GM12878 (cell line): Measurements from ENCODE around the gene GPR62. TPM values are rescaled to one million over a fixed set of nuclear protein-coding genes. Genes with fewer than 3 reads are reported as not detected.
A peak's percentile ranks its signal among the peaks of the same experiment; 100 is the strongest.

Source experiments
- ATAC-seq: fragments of 200-7000 bp; cut with Tn5 transposase; 3 replicates; pipeline ENCODE4 v1.9.1; 2020; ENCODE audit warnings: mild to moderate bottlenecking, moderate library complexity
- BruUV-seq: library from RNA; stranded (reverse); fragments of 400-500 nt; replicated peaks from 2 replicates; lab custom pipeline; 2021; lab: Mats Ljungman, UMichigan
- CTCF ChIA-PET: fragments of 300-600 bp; sonication (Branson Sonifier 250); formaldehyde crosslinking; extraction: SDS; loops from one replicate; lab custom pipeline; 2021; ENCODE audit warnings: inconsistent platforms; lab: Yijun Ruan, JAX
- POLR2A ChIA-PET: fragments of 350-600 bp; formaldehyde crosslinking; extraction: SDS; loops from one replicate; lab custom pipeline; 2021; ENCODE audit warnings: inconsistent platforms; lab: Charles Lee
- RAD21 ChIA-PET: fragments of 300-600 bp; sonication (Branson Sonifier 250); formaldehyde crosslinking; loops from one replicate; lab custom pipeline; 2023; ENCODE audit warnings: antibody characterized with exemption; ENCODE audit not compliant: unreplicated experiment; lab: Charles Lee
- SMC1A ChIA-PET: fragments of 300-600 bp; sonication (Branson Sonifier 250); formaldehyde crosslinking; loops from one replicate; lab custom pipeline; 2023; ENCODE audit not compliant: unreplicated experiment, uncharacterized antibody; lab: Charles Lee
- DNase-seq: peaks from one replicate; pipeline ENCODE4 v3.0.0-alpha.2; 2011; ENCODE audit warnings: low read depth, low spot score
- FAIRE-seq: peaks from 3 replicates; lab custom pipeline; 2011; peaks lifted over from hg19 to GRCh38; lab: Jason Lieb, UNC
- H2AFZ ChIP-seq: 2 replicates; pipeline ENCODE4 v1.6.0; 2011; ENCODE audit warnings: low read depth, low read length, control low read depth; ENCODE audit not compliant: control insufficient read depth
- H3K27ac ChIP-seq: 2 replicates; pipeline ENCODE4 v1.5.1; 2011; ENCODE audit warnings: control low read depth; ENCODE audit not compliant: control insufficient read depth, insufficient read depth
- H3K27me3 ChIP-seq, 2 experiments: replicated peaks in 1 of 2; 2 replicates each; pipeline versions ENCODE4 v1.6.0 to v1.6.1; 2011; ENCODE audit warnings: low read length in 1 of 2; ENCODE audit not compliant: control insufficient read depth in 2 of 2, insufficient read depth in 2 of 2
- H3K36me3 ChIP-seq, 2 experiments: 2 replicates each; pipeline ENCODE4 v1.5.1; 2011; ENCODE audit warnings: low read length in 1 of 2; ENCODE audit not compliant: control insufficient read depth in 2 of 2, insufficient read depth in 2 of 2
- H3K4me1 ChIP-seq: 2 replicates; pipeline ENCODE4 v1.6.1; 2011; ENCODE audit warnings: mild to moderate bottlenecking, low read length, moderate library complexity, mixed read lengths; ENCODE audit not compliant: control insufficient read depth, insufficient read depth
- H3K4me2 ChIP-seq: 2 replicates; pipeline ENCODE4 v1.6.0; 2011; ENCODE audit warnings: control low read depth; ENCODE audit not compliant: control insufficient read depth, insufficient read depth
- H3K4me3 ChIP-seq: fragments of 200-600 bp; sonication (generic); 2 replicates; pipeline ENCODE4 v1.5.1; 2016
- H3K79me2 ChIP-seq: 2 replicates; pipeline ENCODE4 v1.6.0; 2011; ENCODE audit warnings: low read length; ENCODE audit not compliant: control insufficient read depth, insufficient read depth
- H3K9ac ChIP-seq: 2 replicates; pipeline ENCODE4 v1.8.0; 2011; ENCODE audit warnings: low read length, control low read depth, mixed read lengths; ENCODE audit not compliant: control insufficient read depth, insufficient read depth
- H3K9me3 ChIP-seq: replicated peaks from 3 replicates; pipeline ENCODE4 v1.5.1; 2011; ENCODE audit warnings: mild to moderate bottlenecking, low read length; ENCODE audit not compliant: control insufficient read depth, insufficient read depth
- H4K20me1 ChIP-seq: 2 replicates; pipeline ENCODE4 v1.6.0; 2011; ENCODE audit not compliant: control insufficient read depth, insufficient read depth
- NKRF ChIP-seq: fragments of 450-650 bp; conservative IDR thresholded peaks from 2 replicates; pipeline ENCODE4 v1.6.1; 2017; ENCODE audit warnings: mild to moderate bottlenecking, moderate library complexity
- POU2F2 ChIP-seq: IDR thresholded peaks from 3 replicates; pipeline ENCODE4 v1.6.1; 2011; ENCODE audit warnings: low read depth, mild to moderate bottlenecking, low read length, borderline replicate concordance
- RAD51 ChIP-seq: fragments of 450-650 bp; IDR thresholded peaks from 2 replicates; pipeline ENCODE4 v1.6.1; 2016; ENCODE audit warnings: moderate library complexity, mild to moderate bottlenecking, inconsistent platforms
- RCOR1 ChIP-seq: conservative IDR thresholded peaks from 2 replicates; pipeline ENCODE4 v1.6.1; 2012; ENCODE audit warnings: low read depth, low read length, improper control_type of control experiment
- ZBTB11 ChIP-seq: fragments of 450-650 bp; formaldehyde crosslinking; IDR thresholded peaks from 2 replicates; pipeline ENCODE4 v1.5.0; 2022; ENCODE audit warnings: mild to moderate bottlenecking, missing genetic modification characterization
- ZNF687 ChIP-seq: fragments of 450-650 bp; IDR thresholded peaks from 2 replicates; pipeline ENCODE4 v1.6.1; 2017; ENCODE audit warnings: mild to moderate bottlenecking, moderate library complexity
- WGBS: methylation state at CpG from one replicate; pipeline ENCODE4 v1.1.6; 2016; ENCODE audit warnings: low lambda C conversion rate; ENCODE audit not compliant: insufficient replicate concordance, insufficient coverage; ENCODE audit errors: missing lambda C conversion rate; 5-methylcytosine and 5-hydroxymethylcytosine counted together
- in situ Hi-C: fragments of 300-500 bp; cut with MboI; formaldehyde crosslinking; loops from 9 replicates; pipeline ENCODE4 v1.14.3; 2018; ENCODE audit warnings: mixed read lengths
- intact Hi-C: fragments of 100-400 bp; cut with micrococcal nuclease; formaldehyde crosslinking; loops from one replicate; pipeline ENCODE4 v1.14.2; 2022; ENCODE audit not compliant: unreplicated experiment
- polyA plus RNA-seq, 11 experiments: library from polyadenylated mRNA; depleted of rRNA in 4 of 11; unstranded in 6 of 11; stranded (reverse) in 5 of 11; fragments of >200 nt; fragmentation: Nextera tagmentation in 4 of 11; fragmentation: Illumina TruSeq in 1 of 11; extraction: Ambion mirVana in 4 of 11; extraction: Trizol in 1 of 11; gene quantifications; 1 replicate in 1 of 11; 2 replicates in 10 of 11; pipeline versions ENCODE4 v1.2.1 to v1.2.3, GENCODE V29; 2011 to 2016; ENCODE audit warnings: inconsistent platforms in 2 of 11, missing spikeins in 2 of 11, low read depth in 1 of 11
- total RNA-seq, 4 experiments: library from RNA; depleted of rRNA in 3 of 4; stranded (reverse); fragments of >200 nt in 3 of 4; fragmentation: Illumina TruSeq in 1 of 4; extraction: Trizol in 1 of 4; gene quantifications; 2 replicates each; pipeline versions ENCODE4 v1.2.1 to v1.2.3, GENCODE V29; 2013 to 2021

The GPR62 gene
- total and polyA plus RNA-seq, 10 of the 15 experiments (the other 5 are each of a cell fraction or from before 2014, with no cell fraction given) = not detected

- H3K36me3 ChIP-seq = no peaks in the 10 kb centered on the region
- ChIA-PET POLR2A (no interaction called here), CTCF (interaction anchor here (0.7 to 1.4 kb wide), 4 partner anchors 13 to 153 kb away, joined by 3 to 7 read pairs (median 4); partner anchors contain the start of genes ACY1 and PARP3), SMC1A (interaction anchor here (1.4 kb wide), 1 partner anchor 27 kb away, joined by 5 read pairs; the partner anchor contains the start of gene PARP3), RAD21 (interaction anchor here (2.1 kb wide), 1 partner anchor 26 kb away, joined by 10 read pairs; the partner anchor contains the start of gene PARP3)
- in situ Hi-C loops = no loop called here
- BruUV-seq = TSS peak; percentile 69
- peaks cover 7% of the 10 kb centered on the region for H3K4me1 ChIP-seq
- H2AFZ ChIP-seq = no peak overlapping the region
- H4K20me1 ChIP-seq = no peaks in the 10 kb centered on the region
- H3K4me2 ChIP-seq = no peak overlapping the region
- 72% methylated on average over 6 of the region's 6 CpGs for WGBS
- no peaks in the 10 kb centered on the region for H3K27me3 ChIP-seq
- H3K9me3 ChIP-seq = no peaks in the 10 kb centered on the region
- H3K4me3 ChIP-seq = no peak overlapping the region
- no peak for ATAC-seq
- FAIRE-seq = no peak
- no peak overlapping the region for H3K27ac ChIP-seq
- TF ChIP-seq RAD51 (no peak), NKRF (no peak), POU2F2 (no peak), ZNF687 (no peak), RCOR1 (no peak), ZBTB11 (no peak)
- TF ChIP-seq, all 136 proteins: peak for 0
- intact Hi-C loops = no loop called here
- no peak for DNase-seq
- Histone ChIP-seq H3K79me2 (peaks cover 5% of the 10 kb centered on the region; the same call in 1 of the 2 replicates), H3K9ac (no peak overlapping the region)
These were observed 13.9 kb downstream of the GPR62 start for GRCh38 chr3:51968883-51969678.
